NOMO-1 treated with dmso at 0.1 percent for 144 hours (cell line): ENCODE data around the gene RPL36A.
A peak's percentile ranks its signal among the peaks of the same experiment; 100 is the strongest.

ENCODE experiments used
- DNase-seq: peaks from one replicate; lab custom pipeline; 2025; ENCODE audit not compliant: unreplicated experiment; lab: John Stamatoyannopoulos, UW

Gene RPL36A

GRCh38 chrX:101390664-101391525, at the start of gene RPL36A:
Gene RPL36A, plus strand, starts transcription at chrX:101391011. Its CDS starts 33 bp downstream, at chrX:101391044.
- DNase-seq, result peak; percentile 83

- DNase-seq, result no peak
Observed at GRCh38 chrX:101347859-101348451, 42.9 kb upstream of the RPL36A start.

DNA sequence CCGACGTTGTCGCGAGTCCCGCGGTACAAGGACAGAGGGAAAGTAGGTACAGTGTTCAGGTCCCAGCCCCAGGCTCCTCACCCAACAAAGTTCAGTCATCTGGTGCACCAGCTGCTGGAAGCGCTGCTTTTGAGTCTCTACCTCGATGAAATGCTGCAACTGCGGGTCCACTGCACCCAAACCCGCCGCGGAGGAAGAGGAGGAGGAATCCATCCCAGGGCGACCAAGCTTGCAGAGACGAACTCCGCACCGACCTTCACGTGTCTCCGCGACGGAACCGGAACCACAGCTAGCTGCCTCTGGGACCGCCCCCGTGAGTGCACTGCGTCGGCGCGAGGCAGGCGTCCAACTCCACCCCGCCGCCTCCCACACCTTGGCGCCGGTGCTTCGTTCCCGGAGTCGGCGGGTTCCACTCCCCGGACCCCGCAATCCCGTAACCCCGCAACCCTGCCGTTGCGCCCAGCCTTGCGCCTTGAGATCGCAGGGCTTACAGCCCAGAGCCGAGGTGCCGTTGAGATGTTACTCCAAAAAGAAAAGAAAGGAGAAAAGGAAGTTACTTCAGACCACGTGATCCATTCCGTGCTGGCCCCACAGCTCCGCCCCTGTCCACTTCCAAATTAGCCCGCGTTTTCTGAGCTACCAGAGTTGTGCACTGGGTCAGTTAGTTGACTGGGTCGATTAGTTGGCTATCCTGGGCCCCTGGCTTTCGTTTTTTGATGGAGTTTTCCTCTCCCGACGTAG, 42.2 kb upstream of the RPL36A start, which contains the start of gene TIMM8A:
Gene TIMM8A (minus strand): TSS at position 291 of the 741 bp plus-strand sequence. CDS start 78 bp downstream, at position 213.
- peak; percentile 60 for DNase-seq

GRCh38 chrX:101349193-101349562, 41.6 kb upstream of the RPL36A start:
- DNase-seq, result no peak

GRCh38 chrX:101357166-101357795, 33.5 kb upstream of the RPL36A start:
- DNase-seq, result no peak

- no peak for DNase-seq
Observed at GRCh38 chrX:101359966-101360365, 30.8 kb upstream of the RPL36A start.

DNA sequence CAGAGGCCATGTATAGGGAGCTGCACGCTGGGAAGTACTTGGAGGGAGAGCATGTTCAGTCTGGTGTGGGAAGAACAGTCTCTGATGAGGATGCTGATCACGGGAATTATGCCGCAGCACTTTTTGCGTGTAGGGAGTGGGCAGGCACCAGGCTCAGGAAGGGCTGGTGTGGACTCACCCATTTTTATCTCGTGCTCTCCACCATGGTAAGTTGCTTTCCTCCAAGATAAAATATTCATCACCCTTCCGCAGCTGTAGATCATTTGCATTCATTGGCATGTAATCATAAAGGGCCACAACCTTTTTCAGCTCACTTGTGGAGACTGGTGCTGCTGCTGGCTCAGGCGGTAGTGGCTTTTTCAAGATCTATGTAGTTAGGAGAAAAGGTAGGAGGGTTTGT, 30.4 kb upstream of the RPL36A start:
- DNase-seq, result no peak

DNA sequence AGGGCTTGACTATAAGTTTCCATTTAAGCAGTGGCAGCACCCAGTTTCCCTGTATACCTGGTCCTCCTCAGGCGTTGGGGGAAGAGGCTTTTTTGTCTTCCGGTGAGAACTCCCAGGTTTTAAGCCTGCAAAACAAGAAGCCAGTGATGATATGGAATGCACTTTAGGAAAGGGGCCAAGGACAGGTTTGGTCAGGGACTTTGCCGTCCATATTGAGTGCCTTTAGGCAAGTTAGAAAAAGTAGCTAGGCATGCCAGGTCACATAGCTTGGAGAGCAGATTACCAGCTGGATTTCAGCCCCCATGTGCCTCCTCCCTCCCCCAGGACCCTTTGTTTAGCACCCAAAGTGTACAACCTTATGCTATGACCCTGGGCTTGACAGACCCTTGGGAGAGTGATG, 28.7 kb upstream of the RPL36A start:
- no peak for DNase-seq

DNA sequence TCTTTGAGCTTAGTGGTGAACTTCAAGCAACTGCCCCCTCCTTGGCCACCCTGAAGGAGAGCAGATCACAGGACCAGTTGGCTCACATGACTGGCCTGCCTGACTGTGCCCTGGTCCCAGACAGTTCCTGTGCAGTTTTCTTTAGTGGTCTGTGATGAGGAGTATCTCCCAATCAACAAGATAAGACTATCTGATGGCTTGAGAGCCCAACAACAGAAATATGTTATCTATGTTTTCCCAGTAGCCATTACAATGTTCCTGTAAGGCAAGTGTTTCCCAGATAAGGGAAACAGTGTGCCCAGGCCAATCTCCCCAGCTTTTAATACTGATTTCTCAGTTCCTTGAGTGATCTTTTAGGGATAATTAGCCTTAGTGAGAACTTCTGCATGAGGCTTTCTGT, 28.1 kb upstream of the RPL36A start:
- no peak for DNase-seq

GRCh38 chrX:101365301-101365795, 25.5 kb upstream of the RPL36A start:
- DNase-seq, result no peak

GRCh38 chrX:101368800-101369199, 22.0 kb upstream of the RPL36A start:
- no peak for DNase-seq

GRCh38 chrX:101369687-101370086, 21.1 kb upstream of the RPL36A start:
- no peak for DNase-seq

DNA sequence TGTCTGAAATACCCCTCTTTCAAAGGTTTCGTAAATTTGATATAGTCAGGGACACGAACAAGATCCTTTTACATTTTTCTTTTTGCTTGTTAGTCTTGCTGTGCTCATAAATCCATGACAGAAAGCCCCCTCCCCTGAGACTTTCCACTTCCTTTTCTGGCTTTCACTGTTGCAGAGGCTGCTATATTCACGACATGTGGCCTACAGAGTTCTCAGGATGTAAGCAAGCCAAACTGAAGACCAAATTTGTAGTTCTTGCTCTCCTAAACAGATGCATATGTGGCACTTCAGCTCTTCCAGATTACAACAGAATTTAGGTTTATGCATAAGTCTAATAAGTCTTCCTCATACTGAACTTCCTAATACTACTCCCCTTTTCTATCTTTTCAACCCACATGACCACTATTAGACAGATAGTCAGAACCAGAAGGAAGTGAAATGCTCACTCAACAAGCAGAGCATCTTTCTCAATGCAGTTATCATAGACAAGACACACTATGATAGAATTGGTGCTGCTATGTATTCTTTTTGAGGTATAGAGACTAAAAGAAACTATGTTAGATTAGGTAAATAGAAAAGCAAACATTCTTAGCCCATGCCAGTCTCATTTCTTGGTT, 19.8 kb upstream of the RPL36A start:
- no peak for DNase-seq

DNA sequence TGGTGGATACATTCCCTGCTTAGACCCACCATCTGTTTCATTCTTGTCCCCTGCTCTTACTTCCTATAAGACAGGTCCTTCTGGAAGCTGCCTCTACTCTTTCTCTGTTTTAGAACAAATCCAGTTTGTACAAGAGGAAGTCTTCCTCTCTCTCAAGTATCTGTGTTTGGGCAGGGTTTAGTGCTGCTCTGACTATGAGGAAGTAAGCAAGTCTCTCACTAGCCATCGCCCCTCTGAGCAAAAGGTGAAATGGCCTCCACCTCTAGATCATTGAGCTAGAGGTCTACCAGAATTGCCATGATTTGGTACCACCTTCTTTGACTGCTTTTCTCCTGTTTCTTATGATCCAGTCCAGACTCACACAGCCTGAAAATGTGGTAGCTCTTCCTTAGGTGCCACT, 13.3 kb upstream of the RPL36A start:
- peak; percentile 2 for DNase-seq

- no peak for DNase-seq
Observed at GRCh38 chrX:101383679-101384205, 7.1 kb upstream of the RPL36A start.

- no peak for DNase-seq
Observed at GRCh38 chrX:101385026-101385684, 5.7 kb upstream of the RPL36A start.

- peak; percentile 71 for DNase-seq
Observed at GRCh38 chrX:101385795-101386541, 4.8 kb upstream of the RPL36A start, which contains the start of gene BTK. Gene BTK, minus strand, starts transcription at chrX:101386191. Its CDS starts 10,907 bp downstream, at chrX:101375284.

GRCh38 chrX:101386542-101386885, 4.3 kb upstream of the RPL36A start:
- no peak for DNase-seq

GRCh38 chrX:101388604-101389003, 2.2 kb upstream of the RPL36A start:
- no peak for DNase-seq
